HCT116 (cell line): ENCODE measurements around the gene KLHL25.

Experiments
- CTCF ChIP-seq, 3 experiments: fragments of 200-600 bp in 1 of 3; sonication (generic) in 1 of 3; IDR thresholded peaks in 2 of 3; conservative IDR thresholded peaks in 1 of 3; 2 replicates each; pipeline ENCODE4 v1.5.1; 2012 to 2017; ENCODE audit warnings: low read depth in 2 of 3, low read length in 2 of 3, antibody characterized with exemption in 1 of 3, borderline replicate concordance in 1 of 3, control low read depth in 1 of 3, mild to moderate bottlenecking in 1 of 3, mixed read lengths in 1 of 3, mixed run types in 1 of 3, moderate library complexity in 1 of 3; ENCODE audit not compliant: insufficient read depth in 1 of 3
- JUND ChIP-seq: IDR thresholded peaks from 2 replicates; pipeline ENCODE4 v1.6.1; 2012
- MAX ChIP-seq: IDR thresholded peaks from 2 replicates; pipeline ENCODE4 v1.6.1; 2012
- POLR2A ChIP-seq: IDR thresholded peaks from 2 replicates; pipeline ENCODE4 v1.7.0; 2011; ENCODE audit warnings: borderline replicate concordance; ENCODE audit not compliant: insufficient read depth, insufficient read length; ENCODE audit errors: extremely low read depth
- SIN3A ChIP-seq: IDR thresholded peaks from 2 replicates; pipeline ENCODE4 v1.6.1; 2012; ENCODE audit warnings: low read depth
- ZNF274 ChIP-seq: fragments of 200-500 bp; sonication (Bioruptor generic); IDR thresholded peaks from 2 replicates; pipeline ENCODE4 v1.6.1; 2014; ENCODE audit warnings: mild to moderate bottlenecking, low read depth, low read length, inconsistent platforms

DNA sequence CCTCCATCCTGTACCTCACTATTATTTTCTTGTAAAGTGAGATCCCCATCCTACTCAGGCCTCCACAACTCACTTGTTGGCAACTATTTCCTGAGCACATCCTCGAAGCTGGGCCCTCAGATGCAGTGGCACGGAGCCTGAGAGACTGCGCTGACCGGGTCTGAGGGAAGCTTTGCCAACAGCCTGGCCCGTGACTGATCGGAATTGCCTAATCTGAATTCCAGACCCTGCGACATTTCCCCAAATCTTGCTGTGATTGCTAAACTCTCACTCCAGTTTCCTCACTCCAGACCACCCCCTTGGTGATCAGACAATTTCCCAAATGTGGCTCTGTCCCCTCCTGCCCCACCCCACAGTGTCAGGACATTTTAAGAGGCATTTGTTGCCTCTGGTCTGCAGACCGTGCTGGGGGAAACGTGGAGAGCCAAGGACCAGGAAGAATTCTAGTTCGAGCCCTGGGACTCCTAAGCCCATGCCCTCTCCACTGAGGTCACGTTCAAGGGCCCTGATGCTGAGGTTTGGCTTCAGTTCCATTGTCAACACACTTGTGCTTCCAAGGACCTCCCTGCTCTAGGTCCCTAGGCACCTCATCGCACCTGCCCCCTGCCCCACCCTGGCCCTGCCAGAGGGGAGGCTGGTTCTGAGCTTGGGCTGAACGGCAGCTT lies 22.8 kb downstream of the KLHL25 start:
- TF ChIP-seq JUND (no peak), CTCF (IDR thresholded peaks at IDR 0.05 in 2 of 3, conservative IDR thresholded peaks at IDR 0.05 in 1 of 3; ENCODE audit: borderline replicate concordance in 1 of 3, insufficient read depth in 1 of 3, low read depth in 2 of 3, low read length in 2 of 3) (no peak), ZNF274 (no peak), MAX (no peak), POLR2A (no peak), SIN3A (no peak)
